Caco-2 (cell line): Measurements from ENCODE around the gene USP44. TPM values are rescaled to one million over a fixed set of nuclear protein-coding genes. Genes with fewer than 3 reads are reported as not detected.

ENCODE experiments used
- BruUV-seq: library from RNA; stranded (reverse); fragments of 400-500 nt; replicated peaks from 2 replicates; lab custom pipeline; 2021; lab: Mats Ljungman, UMichigan
- CTCF ChIA-PET: fragments of 300-600 bp; sonication (Branson Sonifier 250); formaldehyde crosslinking; loops from one replicate; lab custom pipeline; 2022; ENCODE audit warnings: antibody characterized with exemption; lab: Charles Lee
- POLR2A ChIA-PET: fragments of 300-600 bp; sonication (Branson Sonifier 250); formaldehyde crosslinking; loops from one replicate; lab custom pipeline; 2022; ENCODE audit warnings: antibody characterized with exemption; lab: Charles Lee
- DNase-seq, 2 experiments: peaks; one replicate each; pipeline versions ENCODE4 v3.0.0 to v3.0.0-alpha.2; 2020 to 2022
- H3K27me3 ChIP-seq: replicated peaks from 2 replicates; pipeline ENCODE4 v1.6.0; 2011; ENCODE audit warnings: low read length; ENCODE audit not compliant: control insufficient read depth, insufficient read depth
- H3K36me3 ChIP-seq: 2 replicates; pipeline ENCODE4 v1.5.1; 2011; ENCODE audit warnings: low read length; ENCODE audit not compliant: control insufficient read depth, insufficient read depth
- H3K4me1 ChIP-seq: fragments of 250-450 bp; sonication (Bioruptor Pico); 2 replicates; pipeline ENCODE4 v1.5.1; 2020; ENCODE audit warnings: mild to moderate bottlenecking
- H3K4me3 ChIP-seq: 2 replicates; pipeline ENCODE4 v1.5.1; 2011; ENCODE audit warnings: low read depth, mild to moderate bottlenecking, control low read depth, low read length
- H3K9me3 ChIP-seq: fragments of 250-450 bp; sonication (Bioruptor Pico); 2 replicates; pipeline ENCODE4 v1.5.1; 2020; ENCODE audit warnings: mild to moderate bottlenecking, moderate library complexity
- H3K27ac Mint-ChIP-seq: one replicate; pipeline ENCODE4 v1.8.0; 2022; ENCODE audit warnings: mixed read lengths; ENCODE audit not compliant: unreplicated experiment
- H3K27me3 Mint-ChIP-seq: one replicate; pipeline ENCODE4 v1.8.0; 2022; ENCODE audit warnings: mixed read lengths; ENCODE audit not compliant: insufficient read depth, unreplicated experiment
- H3K36me3 Mint-ChIP-seq: one replicate; pipeline ENCODE4 v1.8.0; 2022; ENCODE audit warnings: mild to moderate bottlenecking, mixed read lengths; ENCODE audit not compliant: insufficient read depth, unreplicated experiment
- H3K4me1 Mint-ChIP-seq: one replicate; pipeline ENCODE4 v1.8.0; 2022; ENCODE audit warnings: low read depth, mixed read lengths; ENCODE audit not compliant: unreplicated experiment
- H3K4me3 Mint-ChIP-seq: one replicate; pipeline ENCODE4 v1.8.0; 2022; ENCODE audit warnings: mild to moderate bottlenecking, moderate library complexity, mixed read lengths; ENCODE audit not compliant: unreplicated experiment
- H3K9me3 Mint-ChIP-seq: one replicate; pipeline ENCODE4 v1.8.0; 2022; ENCODE audit warnings: mixed read lengths; ENCODE audit not compliant: unreplicated experiment
- intact Hi-C: fragments of 100-400 bp; cut with micrococcal nuclease; formaldehyde crosslinking; loops from one replicate; pipeline ENCODE4 v1.10.0; 2022; ENCODE audit not compliant: unreplicated experiment
- total RNA-seq: library from RNA; stranded (reverse); gene quantifications from 2 replicates; pipeline ENCODE4 v1.2.3, GENCODE V29; 2022
- TF ChIP-seq, protein P1 (sequence below), 2 experiments: fragments of 200-600 bp in 1 of 2; IDR thresholded peaks; 1 replicate in 1 of 2; 2 replicates in 1 of 2; pipeline versions ENCODE4 v1.5.1 to v1.8.0; 2011 to 2022; ENCODE audit warnings: antibody characterized with exemption in 1 of 2, control low read depth in 1 of 2, inconsistent platforms in 1 of 2, low read depth in 1 of 2, low read length in 1 of 2, mild to moderate bottlenecking in 1 of 2, moderate library complexity in 1 of 2; ENCODE audit not compliant: insufficient read depth in 1 of 2, severe bottlenecking in 1 of 2, unreplicated experiment in 1 of 2

The USP44 gene
- total RNA-seq, 1 experiment from 2014 or later: 0.14 TPM

DNA sequence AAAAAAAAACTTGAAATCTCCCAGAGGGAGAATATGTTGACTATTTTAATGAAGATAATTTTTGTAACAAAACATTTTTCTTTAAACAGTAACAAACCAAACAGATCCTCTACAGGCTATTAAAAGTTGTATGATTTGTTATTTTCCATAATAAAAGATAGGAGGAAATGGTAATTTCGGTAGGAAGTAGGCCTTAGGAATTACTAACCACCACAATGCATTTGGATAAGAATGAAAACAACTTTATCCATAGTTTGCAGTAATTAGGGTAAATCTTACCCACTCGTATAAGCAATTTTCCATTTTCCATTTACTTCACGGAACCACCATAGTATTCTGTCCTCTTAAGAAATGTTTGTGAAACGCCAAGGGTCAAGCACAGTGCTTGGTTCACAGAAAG lies 6.0 kb downstream of the USP44 start:
- Histone ChIP-seq H3K4me3 (no peak overlapping the region), H3K4me1 (no peaks in the 10 kb centered on the region), H3K9me3 (peaks cover 8% of the 10 kb centered on the region; the same call in 1 of the 2 replicates), H3K36me3 (no peaks in the 10 kb centered on the region), H3K27me3 (no peaks in the 10 kb centered on the region)
- ChIA-PET POLR2A (no interaction called here), CTCF (no interaction called here)
- intact Hi-C loops: no loop called here
- Mint-ChIP-seq H3K4me3 (no peak overlapping the region), H3K27me3 (no peaks in the 10 kb centered on the region), H3K36me3 (no peaks in the 10 kb centered on the region), H3K27ac (no peak overlapping the region), H3K4me1 (no peaks in the 10 kb centered on the region), H3K9me3 (no peaks in the 10 kb centered on the region)
- TF ChIP-seq, protein P1, sequence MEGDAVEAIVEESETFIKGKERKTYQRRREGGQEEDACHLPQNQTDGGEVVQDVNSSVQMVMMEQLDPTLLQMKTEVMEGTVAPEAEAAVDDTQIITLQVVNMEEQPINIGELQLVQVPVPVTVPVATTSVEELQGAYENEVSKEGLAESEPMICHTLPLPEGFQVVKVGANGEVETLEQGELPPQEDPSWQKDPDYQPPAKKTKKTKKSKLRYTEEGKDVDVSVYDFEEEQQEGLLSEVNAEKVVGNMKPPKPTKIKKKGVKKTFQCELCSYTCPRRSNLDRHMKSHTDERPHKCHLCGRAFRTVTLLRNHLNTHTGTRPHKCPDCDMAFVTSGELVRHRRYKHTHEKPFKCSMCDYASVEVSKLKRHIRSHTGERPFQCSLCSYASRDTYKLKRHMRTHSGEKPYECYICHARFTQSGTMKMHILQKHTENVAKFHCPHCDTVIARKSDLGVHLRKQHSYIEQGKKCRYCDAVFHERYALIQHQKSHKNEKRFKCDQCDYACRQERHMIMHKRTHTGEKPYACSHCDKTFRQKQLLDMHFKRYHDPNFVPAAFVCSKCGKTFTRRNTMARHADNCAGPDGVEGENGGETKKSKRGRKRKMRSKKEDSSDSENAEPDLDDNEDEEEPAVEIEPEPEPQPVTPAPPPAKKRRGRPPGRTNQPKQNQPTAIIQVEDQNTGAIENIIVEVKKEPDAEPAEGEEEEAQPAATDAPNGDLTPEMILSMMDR (IDR thresholded peaks at IDR 0.05; ENCODE audit: insufficient read depth in 1 of 2, low read depth in 1 of 2, low read length in 1 of 2, severe bottlenecking in 1 of 2, unreplicated experiment in 1 of 2): no peak
- BruUV-seq: no TSS peak
- DNase-seq: no peak

DNA sequence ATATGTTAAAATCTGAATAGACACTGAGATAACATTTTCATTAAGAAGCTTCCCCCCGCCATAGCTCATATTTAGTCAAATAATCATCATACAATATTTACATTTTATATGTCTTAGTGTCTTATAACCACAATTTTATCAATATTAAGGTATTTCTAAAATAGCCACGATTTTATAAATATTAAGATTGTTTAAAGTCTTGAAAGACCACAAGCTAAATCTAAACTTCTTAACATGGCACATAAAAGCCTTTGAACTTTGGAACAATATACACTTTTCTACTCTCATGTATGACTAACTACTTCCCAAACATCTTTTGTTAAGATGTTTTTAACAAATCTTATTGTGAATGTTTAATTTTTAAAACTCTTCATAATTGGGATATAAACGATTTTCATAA lies 6.5 kb downstream of the USP44 start:
- Mint-ChIP-seq H3K36me3 (no peaks in the 10 kb centered on the region), H3K27ac (no peak overlapping the region), H3K4me3 (no peak overlapping the region), H3K4me1 (no peaks in the 10 kb centered on the region), H3K9me3 (no peaks in the 10 kb centered on the region), H3K27me3 (no peaks in the 10 kb centered on the region)
- H3K4me1 ChIP-seq: no peaks in the 10 kb centered on the region
- TF ChIP-seq, protein P1 (IDR thresholded peaks at IDR 0.05; ENCODE audit: insufficient read depth in 1 of 2, low read depth in 1 of 2, low read length in 1 of 2, severe bottlenecking in 1 of 2, unreplicated experiment in 1 of 2): no peak
- intact Hi-C loops: no loop called here
- no TSS peak for BruUV-seq
- no peaks in the 10 kb centered on the region for H3K36me3 ChIP-seq
- CTCF ChIA-PET: no interaction called here
- H3K9me3 ChIP-seq: peaks cover 8% of the 10 kb centered on the region; the same call in 1 of the 2 replicates
- POLR2A ChIA-PET: no interaction called here
- H3K4me3 ChIP-seq: no peak overlapping the region
- DNase-seq: no peak
- no peaks in the 10 kb centered on the region for H3K27me3 ChIP-seq

DNA sequence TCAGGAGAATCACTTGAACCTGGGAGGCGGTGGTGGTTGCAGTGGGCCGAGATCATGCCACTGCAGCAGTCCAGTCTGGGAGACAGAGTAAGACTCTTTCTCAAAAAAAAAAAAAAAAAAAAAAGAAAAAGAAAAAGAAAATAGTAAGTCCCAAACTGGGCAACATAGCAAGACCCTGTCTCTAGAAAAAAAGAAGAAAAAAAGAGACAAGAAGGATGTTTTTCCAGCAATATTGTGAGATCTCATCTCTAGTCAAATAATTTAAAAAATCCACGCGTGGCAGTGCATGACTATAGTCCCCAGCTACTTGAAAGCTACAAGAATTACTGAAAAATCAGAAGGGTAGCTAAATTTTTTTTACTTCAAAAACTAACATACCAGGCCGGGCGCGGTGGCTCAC lies 8.0 kb downstream of the USP44 start:
- Mint-ChIP-seq H3K27me3 (no peaks in the 10 kb centered on the region), H3K4me1 (no peaks in the 10 kb centered on the region), H3K9me3 (no peaks in the 10 kb centered on the region), H3K36me3 (no peaks in the 10 kb centered on the region), H3K4me3 (no peak overlapping the region), H3K27ac (no peak overlapping the region)
- ChIA-PET POLR2A (no interaction called here), CTCF (no interaction called here)
- peaks cover 4% of the 10 kb centered on the region; the same call in 1 of the 2 replicates for H3K4me1 ChIP-seq
- no peaks in the 10 kb centered on the region for H3K27me3 ChIP-seq
- intact Hi-C loops: no loop called here
- TF ChIP-seq, protein P1 (IDR thresholded peaks at IDR 0.05; ENCODE audit: insufficient read depth in 1 of 2, low read depth in 1 of 2, low read length in 1 of 2, severe bottlenecking in 1 of 2, unreplicated experiment in 1 of 2): no peak
- H3K36me3 ChIP-seq: no peaks in the 10 kb centered on the region
- no peak overlapping the region for H3K4me3 ChIP-seq
- no peak for DNase-seq
- H3K9me3 ChIP-seq: no peaks in the 10 kb centered on the region
- BruUV-seq: no TSS peak
